H1 (cell line): ENCODE results near the gene GLB1L3. TPM values are rescaled to one million over a fixed set of nuclear protein-coding genes. Genes with fewer than 3 reads are reported as not detected.

Experiments
- HDAC6 ChIP-seq: IDR thresholded peaks from one replicate; pipeline ENCODE4 v1.7.1; 2012; ENCODE audit warnings: low read depth, mild to moderate bottlenecking, inconsistent platforms, low read length, moderate library complexity
- SP1 ChIP-seq: IDR thresholded peaks from 2 replicates; pipeline ENCODE4 v1.6.1; 2011; ENCODE audit warnings: low read depth, low read length
- TAF1 ChIP-seq: IDR thresholded peaks from 2 replicates; pipeline ENCODE4 v1.6.1; 2011; ENCODE audit warnings: mild to moderate bottlenecking, low read depth, low read length
- polyA plus RNA-seq, 7 experiments: library from polyadenylated mRNA; depleted of rRNA in 3 of 7; stranded (reverse) in 5 of 7; unstranded in 2 of 7; fragments of >200 nt in 5 of 7; fragments of 200-250 nt in 2 of 7; gene quantifications; 1 replicate in 5 of 7; 2 replicates in 1 of 7; 4 replicates in 1 of 7; pipeline versions ENCODE4 v1.2.1 to v1.2.3, GENCODE V29; 2011 to 2013; ENCODE audit warnings: missing spikeins in 2 of 7, mixed read lengths in 2 of 7
- total RNA-seq: library from RNA; stranded (reverse); fragmentation: NEBNext Ultra II Directional; extraction: Animal tissue kit (Norgen Biotek cat#: 25700); gene quantifications from 2 replicates; pipeline ENCODE4 v1.2.1, GENCODE V29; 2021
- TF ChIP-seq, protein P1 (sequence below): IDR thresholded peaks from 2 replicates; pipeline ENCODE4 v1.6.1; 2012; ENCODE audit warnings: low read length, inconsistent platforms

GLB1L3 gene
- total and polyA plus RNA-seq, 2 of the 8 experiments (the other 6 are each of a cell fraction or from before 2014, with no cell fraction given): 14.9 to 33.2 TPM

- TF ChIP-seq SP1 (no peak), TAF1 (no peak), HDAC6 (no peak)
- TF ChIP-seq, protein P1, sequence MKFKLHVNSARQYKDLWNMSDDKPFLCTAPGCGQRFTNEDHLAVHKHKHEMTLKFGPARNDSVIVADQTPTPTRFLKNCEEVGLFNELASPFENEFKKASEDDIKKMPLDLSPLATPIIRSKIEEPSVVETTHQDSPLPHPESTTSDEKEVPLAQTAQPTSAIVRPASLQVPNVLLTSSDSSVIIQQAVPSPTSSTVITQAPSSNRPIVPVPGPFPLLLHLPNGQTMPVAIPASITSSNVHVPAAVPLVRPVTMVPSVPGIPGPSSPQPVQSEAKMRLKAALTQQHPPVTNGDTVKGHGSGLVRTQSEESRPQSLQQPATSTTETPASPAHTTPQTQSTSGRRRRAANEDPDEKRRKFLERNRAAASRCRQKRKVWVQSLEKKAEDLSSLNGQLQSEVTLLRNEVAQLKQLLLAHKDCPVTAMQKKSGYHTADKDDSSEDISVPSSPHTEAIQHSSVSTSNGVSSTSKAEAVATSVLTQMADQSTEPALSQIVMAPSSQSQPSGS: no peak
Measured at GRCh38 chr11:134352111-134352510, 75.9 kb downstream of the GLB1L3 start (continued).
